UCSD-AML1 (cell line): ENCODE results near the gene GPR132.

Source experiments
- DNase-seq: peaks from one replicate; lab custom pipeline; 2025; ENCODE audit not compliant: unreplicated experiment; lab: John Stamatoyannopoulos, UW

GPR132 gene

GRCh38 chr14:105063056-105063455 is 2.2 kb downstream of the GPR132 start:
- DNase-seq, result no peak

- DNase-seq, result no peak
Measured at GRCh38 chr14:105062048-105062433, 3.2 kb downstream of the GPR132 start.

GRCh38 chr14:105061428-105062047 is 3.7 kb downstream of the GPR132 start:
- DNase-seq, result peak; percentile 82

GRCh38 chr14:105060751-105061427 is 4.3 kb downstream of the GPR132 start:
- peak; percentile 80 for DNase-seq

GRCh38 chr14:105059925-105060565 is 5.2 kb downstream of the GPR132 start:
- no peak for DNase-seq

GRCh38 chr14:105059035-105059924 is 6.0 kb downstream of the GPR132 start:
- no peak for DNase-seq

GRCh38 chr14:105058521-105059034 is 6.7 kb downstream of the GPR132 start:
- no peak for DNase-seq

GRCh38 chr14:105056303-105056831 is 8.9 kb downstream of the GPR132 start:
- DNase-seq, result no peak

- no peak for DNase-seq
Measured at GRCh38 chr14:105055736-105056302, 9.4 kb downstream of the GPR132 start.

GRCh38 chr14:105055334-105055733 is 9.9 kb downstream of the GPR132 start:
- no peak for DNase-seq

- no peak for DNase-seq
Measured at GRCh38 chr14:105053996-105054395, 11.2 kb downstream of the GPR132 start.

- no peak for DNase-seq
Measured at GRCh38 chr14:105053421-105053820, 11.8 kb downstream of the GPR132 start.

- DNase-seq, result no peak
Measured at GRCh38 chr14:105052110-105052458, 13.1 kb downstream of the GPR132 start.

GRCh38 chr14:105051182-105052109 is 13.8 kb downstream of the GPR132 start:
- DNase-seq, result no peak

GRCh38 chr14:105050551-105050897 is 14.7 kb downstream of the GPR132 start:
- DNase-seq, result no peak

- no peak for DNase-seq
Measured at GRCh38 chr14:105049753-105050550, 15.3 kb downstream of the GPR132 start.

- DNase-seq, result no peak
Measured at GRCh38 chr14:105047283-105048016, 17.8 kb downstream of the GPR132 start.

- DNase-seq, result no peak
Measured at GRCh38 chr14:105046891-105047282, 18.3 kb downstream of the GPR132 start.
